ENCODE results near the gene ENO2. TPM values are rescaled to one million over a fixed set of nuclear protein-coding genes. Genes with fewer than 3 reads are reported as not detected.
A peak's percentile ranks its signal among the peaks of the same experiment; 100 is the strongest.
"Not testable (repeated sequence)": the region's sequence is repeated elsewhere in the genome, so short reads cannot be mapped to it uniquely, and the experiment has no call there.

Gene ENO2
- total RNA-seq, 2 experiments from 2014 or later: 106 to 171 TPM

DNA sequence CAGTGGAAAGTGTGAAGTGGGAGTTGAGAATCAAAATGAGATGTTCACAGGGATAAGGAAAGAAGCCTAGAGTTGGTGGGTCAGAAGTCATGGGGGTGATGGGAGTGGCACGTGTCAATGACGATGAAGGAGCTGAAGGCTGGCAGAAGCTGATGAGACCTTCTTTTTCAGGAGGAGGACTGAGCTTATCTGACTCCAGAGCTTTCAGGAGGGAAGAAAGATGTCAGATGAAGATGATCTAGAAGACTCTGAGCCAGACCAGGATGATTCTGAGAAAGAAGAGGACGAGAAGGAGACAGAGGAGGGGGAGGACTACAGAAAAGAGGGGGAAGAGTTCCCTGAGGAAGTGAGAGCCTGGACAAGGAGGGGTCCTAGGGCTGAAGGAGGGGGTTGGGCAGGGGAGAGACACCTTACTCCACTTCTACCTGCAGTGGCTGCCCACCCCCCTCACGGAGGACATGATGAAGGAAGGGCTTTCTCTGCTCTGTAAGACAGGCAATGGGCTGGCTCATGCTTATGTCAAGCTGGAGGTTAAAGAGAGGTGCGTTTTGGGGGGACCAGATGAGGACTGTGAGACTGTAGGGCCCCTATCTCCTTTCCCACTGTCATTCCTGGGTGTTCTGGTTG is 8.9 kb upstream of the ENO2 start:
- H3K27me3 Mint-ChIP-seq: no peaks in the 10 kb centered on the region
- CTCF ChIA-PET: interaction anchor here (1.0 to 6.4 kb wide), 8 partner anchors 11 to 131 kb away, joined by 3 to 33 read pairs (median 6); partner anchors contain the start of genes ATN1 and SPSB2
- H3K9me3 Mint-ChIP-seq (ENCODE audit: low read depth): no peaks in the 10 kb centered on the region
- no peaks in the 10 kb centered on the region for H3K4me1 Mint-ChIP-seq
- ATAC-seq: no peak
- H3K4me3 Mint-ChIP-seq: no peak overlapping the region
- H3K27ac Mint-ChIP-seq: no peak overlapping the region
- no peaks in the 10 kb centered on the region for H3K36me3 Mint-ChIP-seq
- no peak for DNase-seq

DNA sequence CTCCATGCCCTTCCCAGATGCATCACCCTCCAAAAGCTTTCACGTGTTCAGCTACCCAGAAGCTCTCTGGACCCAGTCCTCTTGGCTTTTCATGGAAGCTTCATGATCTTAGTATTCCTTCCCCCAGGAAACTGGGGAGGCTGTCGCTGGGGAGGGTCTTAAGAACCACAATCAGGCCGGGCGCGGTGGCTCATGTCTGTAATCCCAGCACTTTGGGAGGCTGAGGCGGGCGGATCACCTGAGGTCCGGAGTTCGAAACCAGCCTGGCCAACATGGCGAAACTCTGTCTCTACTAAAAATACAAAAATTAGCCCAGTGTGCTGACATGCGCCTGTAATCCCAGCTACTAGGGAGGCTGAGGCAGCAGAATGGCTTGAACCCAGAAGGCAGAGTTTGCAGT is 6.2 kb upstream of the ENO2 start:
- H3K9me3 Mint-ChIP-seq (ENCODE audit: low read depth); DNase-seq; H3K4me3 Mint-ChIP-seq; H3K36me3 Mint-ChIP-seq; ATAC-seq; H3K27ac Mint-ChIP-seq; H3K27me3 Mint-ChIP-seq; H3K4me1 Mint-ChIP-seq: not testable (repeated sequence)
- CTCF ChIA-PET: interaction anchor here (1.1 to 6.4 kb wide), 7 partner anchors 11 to 39 kb away, joined by 3 to 33 read pairs (median 10); partner anchors contain the start of genes ATN1 and SPSB2

DNA sequence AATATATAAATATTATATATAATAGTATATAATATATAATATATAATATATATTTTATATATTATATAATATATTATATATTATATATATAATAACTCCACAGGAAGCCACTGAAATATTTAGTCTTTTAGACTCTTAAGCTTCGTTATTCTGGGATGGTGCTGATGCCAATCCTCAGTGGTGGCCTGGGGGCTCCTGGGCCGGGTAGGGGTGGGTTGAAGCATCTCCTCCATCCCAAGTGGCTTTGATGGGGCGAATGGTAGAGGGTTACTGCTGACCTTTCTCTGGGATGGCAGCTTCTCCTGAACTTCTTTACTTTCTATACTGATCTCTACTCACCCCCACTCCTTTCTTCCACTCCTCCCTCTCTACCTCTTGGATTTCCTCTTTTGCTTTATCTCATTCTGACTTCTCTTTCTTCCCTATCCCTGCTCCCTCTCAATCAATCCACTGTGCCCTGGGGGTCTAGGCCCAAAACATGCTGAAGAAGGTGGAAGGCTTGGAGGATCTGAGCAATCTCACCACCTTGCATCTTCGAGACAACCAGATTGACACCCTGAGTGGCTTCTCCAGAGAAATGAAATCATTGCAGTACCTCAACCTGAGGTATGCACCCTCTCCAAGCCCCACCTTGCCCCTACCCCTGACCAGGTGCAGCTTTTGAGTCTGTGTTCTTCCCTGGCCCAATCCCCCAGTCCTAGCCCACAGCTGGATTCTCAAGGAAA is 4.8 kb upstream of the ENO2 start:
- DNase-seq (no peak), ATAC-seq (no peak)
- Mint-ChIP-seq H3K27me3 (no peaks in the 10 kb centered on the region), H3K36me3 (no peaks in the 10 kb centered on the region), H3K27ac (no peak overlapping the region), H3K4me3 (no peak overlapping the region), H3K4me1 (peaks cover 14% of the 10 kb centered on the region), H3K9me3 (ENCODE audit: low read depth) (no peaks in the 10 kb centered on the region)
- CTCF ChIA-PET: interaction anchor here (1.6 to 6.4 kb wide), 5 partner anchors 16 to 40 kb away, joined by 4 to 33 read pairs (median 16); partner anchors contain the start of genes ATN1 and SPSB2

DNA sequence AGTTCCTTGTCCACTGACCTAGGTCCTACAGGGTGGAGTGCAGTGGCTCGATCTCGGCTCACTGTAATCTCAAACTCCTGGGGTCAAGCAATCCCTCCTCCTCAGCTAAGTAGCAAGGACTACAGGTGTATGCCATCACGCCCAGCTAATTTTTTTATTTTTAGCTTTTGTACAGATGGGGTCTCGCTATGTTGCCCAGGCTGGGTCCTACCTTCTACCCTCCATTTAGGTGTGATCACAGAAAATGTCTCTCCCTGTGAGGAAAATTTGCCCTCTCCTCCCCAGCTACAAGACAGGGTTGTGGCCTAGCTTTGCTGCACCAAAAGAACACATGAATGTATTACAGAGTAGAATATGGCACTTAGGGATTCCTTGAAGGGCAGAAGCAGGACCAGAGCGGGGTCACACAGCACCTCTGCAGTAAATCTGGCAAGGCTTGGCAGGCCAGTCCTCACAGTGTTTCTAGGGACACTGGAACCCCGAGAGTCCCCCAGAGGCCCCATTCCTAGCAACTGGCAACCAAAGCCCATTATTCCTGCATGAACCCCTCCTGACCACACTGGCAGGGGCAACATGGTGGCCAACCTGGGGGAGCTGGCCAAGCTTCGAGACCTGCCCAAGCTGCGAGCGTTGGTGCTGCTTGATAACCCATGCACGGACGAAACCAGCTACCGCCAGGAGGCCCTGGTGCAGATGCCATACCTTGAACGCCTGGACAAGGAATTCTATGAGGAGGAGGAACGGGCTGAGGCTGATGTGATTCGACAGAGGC is 2.0 kb upstream of the ENO2 start:
- Mint-ChIP-seq H3K4me1 (peaks cover 36% of the 10 kb centered on the region), H3K27me3 (no peaks in the 10 kb centered on the region), H3K4me3 (peak overlapping the region; percentile 92), H3K9me3 (ENCODE audit: low read depth) (no peaks in the 10 kb centered on the region), H3K27ac (peak overlapping the region; percentile 42), H3K36me3 (peaks cover 11% of the 10 kb centered on the region)
- ATAC-seq: no peak
- DNase-seq: no peak
- CTCF ChIA-PET: interaction anchor here (1.0 to 2.5 kb wide), 5 partner anchors 12 to 41 kb away, joined by 3 to 12 read pairs (median 6); partner anchors contain the start of gene SPSB2

DNA sequence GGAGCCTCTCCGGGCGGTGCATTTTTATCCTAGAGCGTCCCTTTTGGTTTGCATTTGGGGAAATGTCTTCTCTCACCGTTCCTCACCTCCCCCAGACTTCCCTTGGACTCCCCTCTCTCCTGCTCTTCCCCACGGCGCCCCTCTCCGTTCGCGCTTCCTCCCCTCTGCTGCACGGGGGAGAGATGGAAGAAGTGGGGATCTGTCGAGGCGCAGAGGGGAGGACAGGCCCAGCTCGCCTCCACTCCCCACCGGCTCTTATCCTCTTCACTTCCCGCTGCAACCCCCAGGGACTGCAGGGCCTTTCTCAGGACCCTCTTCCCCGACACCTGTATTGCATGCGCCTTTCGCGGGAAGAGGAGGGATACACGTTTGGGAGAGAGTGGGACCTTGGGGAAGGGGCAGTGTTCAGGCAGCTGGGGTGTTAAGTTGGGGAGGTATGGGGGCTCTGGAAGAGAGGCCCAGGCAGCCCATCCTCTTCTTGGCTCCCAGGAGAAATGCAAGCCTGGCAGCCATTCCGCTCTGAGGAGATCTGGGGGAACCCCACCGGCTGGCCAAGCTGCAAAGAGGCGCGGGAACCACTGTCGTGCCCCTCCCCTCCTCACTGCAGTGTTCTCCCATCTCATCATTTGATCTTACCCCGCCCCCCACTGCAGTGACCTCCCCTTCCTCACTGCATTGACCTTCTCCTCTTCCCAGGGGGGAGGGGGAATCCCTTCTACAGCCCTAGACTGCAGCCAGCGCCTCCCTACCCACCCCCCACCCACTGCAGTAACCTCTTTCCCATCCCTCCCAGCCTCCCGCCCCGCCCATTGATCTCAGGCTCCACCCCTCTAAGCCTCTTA is 788 bp downstream of the ENO2 start:
- Mint-ChIP-seq H3K4me1 (peaks cover 52% of the 10 kb centered on the region), H3K9me3 (ENCODE audit: low read depth) (no peaks in the 10 kb centered on the region), H3K36me3 (peaks cover 27% of the 10 kb centered on the region), H3K4me3 (peak overlapping the region; percentile 92), H3K27ac (peak overlapping the region; percentile 86), H3K27me3 (no peaks in the 10 kb centered on the region)
- CTCF ChIA-PET: interaction anchor here (1.0 to 4.7 kb wide), 9 partner anchors 10 to 193 kb away, joined by 3 to 22 read pairs (median 5); partner anchors contain the start of genes C1RL and SPSB2
- ATAC-seq (no peak), DNase-seq (no peak)

DNA sequence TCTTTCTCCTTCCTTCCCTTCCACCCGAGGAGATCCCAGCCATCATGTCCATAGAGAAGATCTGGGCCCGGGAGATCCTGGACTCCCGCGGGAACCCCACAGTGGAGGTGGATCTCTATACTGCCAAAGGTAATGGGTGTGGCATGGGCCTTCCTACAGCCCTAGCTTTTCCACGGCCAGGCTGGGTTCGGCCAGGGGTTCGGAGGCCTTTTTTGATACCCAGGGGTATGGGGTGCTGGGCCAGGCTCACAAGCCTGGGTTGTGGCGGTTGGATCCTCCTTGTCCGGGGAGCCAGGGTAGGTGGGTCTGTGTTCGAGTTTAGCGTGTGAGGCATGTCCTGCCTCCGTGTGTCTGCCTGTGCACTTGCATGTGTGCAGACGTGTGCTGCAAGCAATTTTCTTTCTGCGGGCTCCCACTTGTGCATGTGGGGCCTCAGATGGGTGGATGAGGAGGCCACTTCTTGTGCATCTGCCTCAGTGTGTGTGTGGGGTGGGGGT is 1.5 kb downstream of the ENO2 start:
- no peaks in the 10 kb centered on the region for H3K9me3 Mint-ChIP-seq (ENCODE audit: low read depth)
- H3K36me3 Mint-ChIP-seq: peaks cover 27% of the 10 kb centered on the region
- no peaks in the 10 kb centered on the region for H3K27me3 Mint-ChIP-seq
- CTCF ChIA-PET: interaction anchor here (1.8 to 4.7 kb wide), 4 partner anchors 9 to 193 kb away, joined by 4 to 22 read pairs (median 8); partner anchors contain the start of genes C1RL and SPSB2
- H3K27ac Mint-ChIP-seq: no peak overlapping the region
- no peak for ATAC-seq
- no peak for DNase-seq
- peaks cover 52% of the 10 kb centered on the region for H3K4me1 Mint-ChIP-seq
- peak overlapping the region; percentile 92 for H3K4me3 Mint-ChIP-seq

DNA sequence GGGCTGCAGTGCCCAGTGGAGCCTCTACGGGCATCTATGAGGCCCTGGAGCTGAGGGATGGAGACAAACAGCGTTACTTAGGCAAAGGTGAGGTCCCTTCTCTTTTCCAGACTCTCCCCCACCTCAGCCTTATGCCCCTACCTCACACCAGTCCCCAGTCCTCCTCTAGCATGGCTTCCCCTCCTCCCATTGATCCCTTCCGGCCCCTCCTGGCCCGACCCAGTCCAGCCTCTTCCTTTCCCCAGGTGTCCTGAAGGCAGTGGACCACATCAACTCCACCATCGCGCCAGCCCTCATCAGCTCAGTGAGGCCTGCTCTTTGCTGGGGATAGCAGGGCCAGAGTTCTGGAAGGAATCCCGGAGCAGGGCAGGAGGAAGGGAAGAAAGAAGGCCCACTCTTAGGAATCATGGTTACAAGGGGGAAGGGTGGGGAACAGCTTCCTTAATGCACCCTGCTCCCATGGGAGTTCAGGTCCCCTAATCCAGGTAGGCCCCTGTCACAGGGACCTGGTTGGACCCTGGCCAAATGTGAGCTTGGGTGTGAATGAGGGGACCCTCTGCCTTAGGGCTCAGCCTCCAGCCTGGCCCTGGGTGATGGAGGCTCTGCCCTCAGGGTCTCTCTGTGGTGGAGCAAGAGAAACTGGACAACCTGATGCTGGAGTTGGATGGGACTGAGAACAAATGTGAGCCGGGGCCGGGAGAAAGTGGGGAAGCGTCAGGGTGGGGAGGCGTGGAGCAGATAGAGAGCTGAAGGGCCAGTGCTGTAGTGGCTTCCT is 2.2 kb downstream of the ENO2 start:
- H3K27ac Mint-ChIP-seq: no peak overlapping the region
- H3K9me3 Mint-ChIP-seq (ENCODE audit: low read depth): no peaks in the 10 kb centered on the region
- ATAC-seq (no peak), DNase-seq (no peak)
- H3K36me3 Mint-ChIP-seq: peaks cover 30% of the 10 kb centered on the region
- peak overlapping the region; percentile 92 for H3K4me3 Mint-ChIP-seq
- no peaks in the 10 kb centered on the region for H3K27me3 Mint-ChIP-seq
- peaks cover 54% of the 10 kb centered on the region for H3K4me1 Mint-ChIP-seq
- CTCF ChIA-PET: interaction anchor here (1.2 to 4.7 kb wide), 5 partner anchors 9 to 192 kb away, joined by 4 to 22 read pairs (median 8); partner anchors contain the start of genes C1RL and SPSB2

DNA sequence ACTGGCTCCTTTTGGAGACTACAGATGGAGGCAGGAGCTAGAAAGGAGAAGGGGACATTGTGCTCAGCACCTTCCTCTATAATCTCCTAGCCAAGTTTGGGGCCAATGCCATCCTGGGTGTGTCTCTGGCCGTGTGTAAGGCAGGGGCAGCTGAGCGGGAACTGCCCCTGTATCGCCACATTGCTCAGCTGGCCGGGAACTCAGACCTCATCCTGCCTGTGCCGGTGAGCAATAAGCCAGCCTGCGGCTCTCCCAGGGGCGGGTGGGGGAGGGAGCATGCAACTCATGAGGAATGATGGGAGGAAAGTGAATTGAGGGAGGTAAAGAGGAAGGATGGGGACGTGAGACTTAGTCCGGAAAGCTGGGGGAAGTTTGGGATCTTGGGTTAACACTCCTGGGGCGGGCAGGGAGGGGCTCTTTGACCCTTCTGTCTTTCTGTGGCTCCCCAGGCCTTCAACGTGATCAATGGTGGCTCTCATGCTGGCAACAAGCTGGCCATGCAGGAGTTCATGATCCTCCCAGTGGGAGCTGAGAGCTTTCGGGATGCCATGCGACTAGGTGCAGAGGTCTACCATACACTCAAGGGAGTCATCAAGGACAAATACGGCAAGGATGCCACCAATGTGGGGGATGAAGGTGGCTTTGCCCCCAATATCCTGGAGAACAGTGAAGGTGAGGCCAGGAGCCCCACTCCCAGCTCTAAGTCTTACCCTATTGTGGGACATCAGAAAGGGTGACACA is 3.3 kb downstream of the ENO2 start:
- ATAC-seq (no peak), DNase-seq (no peak)
- CTCF ChIA-PET: interaction anchor here (1.2 to 4.7 kb wide), 3 partner anchors 8 to 45 kb away, joined by 4 to 22 read pairs (median 8); partner anchors contain the start of gene SPSB2
- no peaks in the 10 kb centered on the region for H3K27me3 Mint-ChIP-seq
- no peak overlapping the region for H3K4me3 Mint-ChIP-seq
- H3K4me1 Mint-ChIP-seq: peaks cover 60% of the 10 kb centered on the region
- H3K9me3 Mint-ChIP-seq (ENCODE audit: low read depth): no peaks in the 10 kb centered on the region
- H3K36me3 Mint-ChIP-seq: peaks cover 36% of the 10 kb centered on the region
- no peak overlapping the region for H3K27ac Mint-ChIP-seq

DNA sequence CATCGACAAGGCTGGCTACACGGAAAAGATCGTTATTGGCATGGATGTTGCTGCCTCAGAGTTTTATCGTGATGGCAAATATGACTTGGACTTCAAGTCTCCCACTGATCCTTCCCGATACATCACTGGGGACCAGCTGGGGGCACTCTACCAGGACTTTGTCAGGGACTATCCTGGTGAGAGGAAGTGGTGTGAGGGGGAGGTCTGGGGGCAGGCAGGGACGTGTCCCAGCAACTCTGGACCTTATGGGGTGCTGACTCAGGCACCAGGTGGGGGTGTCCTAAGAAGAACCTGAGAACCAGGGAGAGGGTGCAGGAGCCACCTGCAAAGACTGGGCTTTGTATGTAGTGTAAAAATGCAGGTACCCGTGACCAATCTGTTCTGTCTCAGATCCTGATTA is 5.2 kb downstream of the ENO2 start:
- H3K36me3 Mint-ChIP-seq: peaks cover 39% of the 10 kb centered on the region
- peaks cover 58% of the 10 kb centered on the region for H3K4me1 Mint-ChIP-seq
- no peaks in the 10 kb centered on the region for H3K9me3 Mint-ChIP-seq (ENCODE audit: low read depth)
- CTCF ChIA-PET: interaction anchor here (1.0 to 11.0 kb wide), 5 partner anchors 10 to 47 kb away, joined by 3 to 116 read pairs (median 5); partner anchors contain the start of gene SPSB2
- H3K27ac Mint-ChIP-seq: peak overlapping the region; percentile 55
- H3K4me3 Mint-ChIP-seq: no peak overlapping the region
- DNase-seq (no peak), ATAC-seq (no peak)
- H3K27me3 Mint-ChIP-seq: no peaks in the 10 kb centered on the region

DNA sequence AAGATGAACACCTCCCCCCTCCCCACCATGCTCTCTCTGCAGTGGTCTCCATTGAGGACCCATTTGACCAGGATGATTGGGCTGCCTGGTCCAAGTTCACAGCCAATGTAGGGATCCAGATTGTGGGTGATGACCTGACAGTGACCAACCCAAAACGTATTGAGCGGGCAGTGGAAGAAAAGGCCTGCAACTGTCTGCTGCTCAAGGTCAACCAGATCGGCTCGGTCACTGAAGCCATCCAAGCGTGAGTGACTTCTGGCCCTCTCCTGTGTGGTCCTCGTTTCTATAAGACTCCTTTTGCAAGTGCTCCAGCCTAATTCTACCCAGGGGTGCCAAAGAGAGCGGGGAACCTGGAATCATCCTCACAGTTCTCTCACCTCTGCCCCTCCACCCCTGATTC is 7.2 kb downstream of the ENO2 start:
- Mint-ChIP-seq H3K36me3 (peaks cover 33% of the 10 kb centered on the region), H3K4me3 (no peak overlapping the region), H3K27ac (no peak overlapping the region), H3K4me1 (peaks cover 52% of the 10 kb centered on the region), H3K27me3 (no peaks in the 10 kb centered on the region), H3K9me3 (ENCODE audit: low read depth) (no peaks in the 10 kb centered on the region)
- CTCF ChIA-PET: interaction anchor here (1.0 to 11.0 kb wide), 7 partner anchors 10 to 191 kb away, joined by 3 to 116 read pairs (median 4); partner anchors contain the start of gene TPI1
- DNase-seq (no peak), ATAC-seq (no peak)

Data from activated CD8-positive, alpha-beta memory T cell treated with anti-CD3 and anti-CD28 coated beads, Interleukin-2, amount 10 ng/mL, durations not matched to agents 7 days and 5 days (primary cell).